Skeletal muscle satellite cell (primary cell): ENCODE results near the gene NIPBL.

Source experiments
- H3K27me3 ChIP-seq: 2 replicates; pipeline ENCODE4 v1.7.0; 2013; ENCODE audit warnings: low read length; ENCODE audit not compliant: control insufficient read depth, insufficient read depth
- H3K36me3 ChIP-seq: 2 replicates; pipeline ENCODE4 v1.7.0; 2013; ENCODE audit warnings: mild to moderate bottlenecking, control low read depth, low read length; ENCODE audit not compliant: insufficient read depth
- H3K4me1 ChIP-seq: 2 replicates; pipeline ENCODE4 v1.7.0; 2013; ENCODE audit warnings: low read length; ENCODE audit not compliant: control insufficient read depth, insufficient read depth
- H3K4me2 ChIP-seq: 2 replicates; pipeline ENCODE4 v1.7.0; 2013; ENCODE audit warnings: mild to moderate bottlenecking, low read length
- H3K4me3 ChIP-seq: 2 replicates; pipeline ENCODE4 v1.7.0; 2013; ENCODE audit warnings: low read length
- H3K9ac ChIP-seq: 2 replicates; pipeline ENCODE4 v1.7.0; 2013; ENCODE audit warnings: mild to moderate bottlenecking, low read depth, low read length, moderate library complexity
- H3K9me3 ChIP-seq: replicated peaks from 2 replicates; pipeline ENCODE4 v1.7.0; 2013; ENCODE audit warnings: mild to moderate bottlenecking, control low read depth, low read length

The NIPBL gene

GRCh38 chr5:36939969-36940858 lies 63.6 kb downstream of the NIPBL start:
- Histone ChIP-seq H3K36me3 (no peaks in the 10 kb centered on the region), H3K4me3 (no peak overlapping the region), H3K9me3 (no peaks in the 10 kb centered on the region), H3K27me3 (no peaks in the 10 kb centered on the region), H3K4me1 (peaks cover 10% of the 10 kb centered on the region), H3K9ac (no peak overlapping the region), H3K4me2 (no peak overlapping the region)

- H3K4me3 ChIP-seq = no peak overlapping the region
- H3K9me3 ChIP-seq = no peaks in the 10 kb centered on the region
- H3K9ac ChIP-seq = no peak overlapping the region
- peaks cover 26% of the 10 kb centered on the region for H3K4me1 ChIP-seq
- no peaks in the 10 kb centered on the region for H3K27me3 ChIP-seq
- H3K4me2 ChIP-seq = no peak overlapping the region
- H3K36me3 ChIP-seq = no peaks in the 10 kb centered on the region
Observed at GRCh38 chr5:36943584-36943983, 67.0 kb downstream of the NIPBL start.

- Histone ChIP-seq H3K36me3 (no peaks in the 10 kb centered on the region), H3K4me3 (no peak overlapping the region), H3K4me1 (peaks cover 28% of the 10 kb centered on the region), H3K9me3 (no peaks in the 10 kb centered on the region), H3K27me3 (no peaks in the 10 kb centered on the region), H3K4me2 (no peak overlapping the region), H3K9ac (no peak overlapping the region)
Observed at GRCh38 chr5:36944024-36944423, 67.5 kb downstream of the NIPBL start.

GRCh38 chr5:36944607-36945225 lies 68.1 kb downstream of the NIPBL start:
- Histone ChIP-seq H3K4me1 (peaks cover 28% of the 10 kb centered on the region), H3K4me3 (no peak overlapping the region), H3K36me3 (no peaks in the 10 kb centered on the region), H3K9ac (no peak overlapping the region), H3K4me2 (no peak overlapping the region), H3K9me3 (no peaks in the 10 kb centered on the region), H3K27me3 (no peaks in the 10 kb centered on the region)

GRCh38 chr5:36945687-36946086 lies 69.1 kb downstream of the NIPBL start:
- no peaks in the 10 kb centered on the region for H3K27me3 ChIP-seq
- H3K36me3 ChIP-seq = no peaks in the 10 kb centered on the region

GRCh38 chr5:36946101-36946500 lies 69.5 kb downstream of the NIPBL start:
- Histone ChIP-seq H3K4me2 (no peak overlapping the region), H3K9ac (no peak overlapping the region), H3K27me3 (no peaks in the 10 kb centered on the region), H3K4me3 (no peak overlapping the region), H3K4me1 (peaks cover 34% of the 10 kb centered on the region), H3K9me3 (no peaks in the 10 kb centered on the region), H3K36me3 (no peaks in the 10 kb centered on the region)

More at GRCh38 chr5:36945687-36946086, 69.1 kb downstream of the NIPBL start:
- H3K9ac ChIP-seq = no peak overlapping the region
- peaks cover 30% of the 10 kb centered on the region for H3K4me1 ChIP-seq
- H3K4me2 ChIP-seq = no peak overlapping the region
- H3K4me3 ChIP-seq = no peak overlapping the region
- no peaks in the 10 kb centered on the region for H3K9me3 ChIP-seq

- no peaks in the 10 kb centered on the region for H3K9me3 ChIP-seq
- no peak overlapping the region for H3K9ac ChIP-seq
- no peak overlapping the region for H3K4me3 ChIP-seq
- no peaks in the 10 kb centered on the region for H3K27me3 ChIP-seq
- H3K4me2 ChIP-seq = peak overlapping the region; percentile 28
- no peaks in the 10 kb centered on the region for H3K36me3 ChIP-seq
- peaks cover 39% of the 10 kb centered on the region for H3K4me1 ChIP-seq
Observed at GRCh38 chr5:36948041-36948440, 71.5 kb downstream of the NIPBL start.

- no peaks in the 10 kb centered on the region for H3K36me3 ChIP-seq
- peaks cover 39% of the 10 kb centered on the region for H3K4me1 ChIP-seq
- no peaks in the 10 kb centered on the region for H3K27me3 ChIP-seq
- H3K4me3 ChIP-seq = no peak overlapping the region
- no peaks in the 10 kb centered on the region for H3K9me3 ChIP-seq
- no peak overlapping the region for H3K9ac ChIP-seq
- peak overlapping the region; percentile 28 for H3K4me2 ChIP-seq
Observed at GRCh38 chr5:36948650-36949049, 72.1 kb downstream of the NIPBL start.

GRCh38 chr5:36949593-36949992 lies 73.0 kb downstream of the NIPBL start:
- Histone ChIP-seq H3K36me3 (no peaks in the 10 kb centered on the region), H3K4me3 (no peak overlapping the region), H3K27me3 (no peaks in the 10 kb centered on the region), H3K4me1 (peaks cover 39% of the 10 kb centered on the region), H3K4me2 (no peak overlapping the region), H3K9me3 (no peaks in the 10 kb centered on the region), H3K9ac (no peak overlapping the region)

GRCh38 chr5:36950586-36951457 lies 74.3 kb downstream of the NIPBL start:
- Histone ChIP-seq H3K4me3 (peak overlapping the region; percentile 40), H3K27me3 (no peaks in the 10 kb centered on the region), H3K4me1 (peaks cover 39% of the 10 kb centered on the region), H3K9ac (peak overlapping the region; percentile 50), H3K9me3 (no peaks in the 10 kb centered on the region), H3K36me3 (no peaks in the 10 kb centered on the region), H3K4me2 (peak overlapping the region; percentile 76)

- H3K9me3 ChIP-seq = no peaks in the 10 kb centered on the region
- H3K36me3 ChIP-seq = no peaks in the 10 kb centered on the region
- no peak overlapping the region for H3K9ac ChIP-seq
- no peak overlapping the region for H3K4me3 ChIP-seq
- peaks cover 29% of the 10 kb centered on the region for H3K4me1 ChIP-seq
- H3K4me2 ChIP-seq = no peak overlapping the region
- no peaks in the 10 kb centered on the region for H3K27me3 ChIP-seq
Observed at GRCh38 chr5:36953043-36953442, 76.5 kb downstream of the NIPBL start.
